Right cardiac atrium (tissue), 5 donors: ENCODE data around the gene GNE. TPM values are rescaled to one million over a fixed set of nuclear protein-coding genes. Genes with fewer than 3 reads are reported as not detected.
"Not testable (repeated sequence)": the region's sequence is repeated elsewhere in the genome, so short reads cannot be mapped to it uniquely, and the experiment has no call there.

ENCODE experiments used
- ATAC-seq, 2 donors: fragments of 200-7000 bp; cut with Tn5 transposase; one replicate each; pipeline versions ENCODE4 v1.8.0 to v1.9.1; 2020; ENCODE audit warnings: moderate library complexity in 2 of 2, mild to moderate bottlenecking in 1 of 2
- DNase-seq, 3 donors: peaks; one replicate each; pipeline ENCODE4 v3.0.0-alpha.2; 2020
- H3K27ac ChIP-seq: one replicate; pipeline ENCODE4 v1.5.1; 2013; ENCODE audit warnings: mild to moderate bottlenecking, low read length, control low read depth, moderate library complexity
- H3K27me3 ChIP-seq: one replicate; pipeline ENCODE4 v1.6.1; 2013; ENCODE audit not compliant: control insufficient read depth, insufficient read depth
- H3K4me1 ChIP-seq: one replicate; pipeline ENCODE4 v1.6.1; 2013; ENCODE audit warnings: low read length; ENCODE audit not compliant: control insufficient read depth, insufficient read depth
- H3K4me3 ChIP-seq: one replicate; pipeline ENCODE4 v1.5.1; 2013; ENCODE audit warnings: low read length, control low read depth
- H3K9me3 ChIP-seq: one replicate; pipeline ENCODE4 v1.6.1; 2013; ENCODE audit warnings: low read length; ENCODE audit not compliant: control insufficient read depth
- WGBS: extraction: QIAGEN DNeasy Blood & Tissue Kit; methylation state at CpG from one replicate; pipeline ENCODE4 v1.1.7; 2013; 5-methylcytosine and 5-hydroxymethylcytosine counted together
- intact Hi-C, 4 donors: fragments of 100-400 bp; cut with DNase I; formaldehyde crosslinking; loops; one replicate each; pipeline versions ENCODE4 v1.11.0 to v1.14.0; 2022 to 2023
- long read RNA-seq, 4 donors: library from polyadenylated mRNA; unstranded; transcript quantifications; one replicate each; pipeline ENCODE4 v2.0.0, GENCODE V29; 2020 to 2021
- polyA plus RNA-seq: library from polyadenylated mRNA; stranded (reverse); fragments of 200-250 nt; gene quantifications from one replicate; pipeline ENCODE4 v1.2.3, GENCODE V29; 2013
- total RNA-seq, 4 donors: library from RNA; stranded (reverse); fragmentation: NEBNext Ultra II Directional; extraction: Animal tissue kit (Norgen Biotek cat#: 25700); gene quantifications; one replicate each; pipeline ENCODE4 v1.2.1, GENCODE V29; 2021
- donor health status: healthy with polysubstance abuse.
- donor health status: DM: no; HTN: yes; CAD: no.
- donor health status: DM: no; HTN: no; CAD: no.
- donor health status: DM: no; HTN: yes; CAD: no; lungs with severe emphysema.
- donor health status: DM: yes; HTN: yes; CAD: no.

The GNE gene, protein sequence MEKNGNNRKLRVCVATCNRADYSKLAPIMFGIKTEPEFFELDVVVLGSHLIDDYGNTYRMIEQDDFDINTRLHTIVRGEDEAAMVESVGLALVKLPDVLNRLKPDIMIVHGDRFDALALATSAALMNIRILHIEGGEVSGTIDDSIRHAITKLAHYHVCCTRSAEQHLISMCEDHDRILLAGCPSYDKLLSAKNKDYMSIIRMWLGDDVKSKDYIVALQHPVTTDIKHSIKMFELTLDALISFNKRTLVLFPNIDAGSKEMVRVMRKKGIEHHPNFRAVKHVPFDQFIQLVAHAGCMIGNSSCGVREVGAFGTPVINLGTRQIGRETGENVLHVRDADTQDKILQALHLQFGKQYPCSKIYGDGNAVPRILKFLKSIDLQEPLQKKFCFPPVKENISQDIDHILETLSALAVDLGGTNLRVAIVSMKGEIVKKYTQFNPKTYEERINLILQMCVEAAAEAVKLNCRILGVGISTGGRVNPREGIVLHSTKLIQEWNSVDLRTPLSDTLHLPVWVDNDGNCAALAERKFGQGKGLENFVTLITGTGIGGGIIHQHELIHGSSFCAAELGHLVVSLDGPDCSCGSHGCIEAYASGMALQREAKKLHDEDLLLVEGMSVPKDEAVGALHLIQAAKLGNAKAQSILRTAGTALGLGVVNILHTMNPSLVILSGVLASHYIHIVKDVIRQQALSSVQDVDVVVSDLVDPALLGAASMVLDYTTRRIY
- 10 to 100 TPM; 12.1 to 16.7 (median 14.8) TPM for total RNA-seq
- 7.7 TPM for polyA plus RNA-seq
- long read RNA-seq, donor 1, full-length matches to known transcripts: 2 of 5 reads
- long read RNA-seq, donor 1, partial matches to known transcripts: 0 of 5 reads
- long read RNA-seq, donor 1, other reads (novel, unspliced or antisense): 3 of 5 reads
- long read RNA-seq, donor 2, partial matches to known transcripts: 1 of 1 reads
- long read RNA-seq, donor 2, other reads (novel, unspliced or antisense): 0 of 1 reads
- long read RNA-seq, donor 3, full-length matches to known transcripts: 9 of 17 reads
- long read RNA-seq, donor 3, partial matches to known transcripts: 3 of 17 reads
- long read RNA-seq, donor 3, other reads (novel, unspliced or antisense): 5 of 17 reads
- long read RNA-seq, donor 4, partial matches to known transcripts: 1 of 1 reads
- long read RNA-seq, donor 4, other reads (novel, unspliced or antisense): 0 of 1 reads

- Histone ChIP-seq H3K9me3 (no peaks in the 10 kb centered on the region), H3K27ac (peak within 1 kb of the TSS; percentile 87), H3K27me3 (no peaks in the 10 kb centered on the region), H3K4me1 (no peaks in the 10 kb centered on the region), H3K4me3 (peak within 1 kb of the TSS; percentile 82)
- 1% methylated on average over 73 of the region's 73 CpGs for WGBS
- intact Hi-C loops: loop anchor here in 2 of 4 donors (10.0 kb wide), 1 partner anchor 66 kb away; no protein-coding TSS in a partner anchor
- ATAC-seq: peak; percentile 99
- DNase-seq: peak; percentile 99 to 100 (median 99)
Measured at GRCh38 chr9:36258208-36258995, at the start of gene GNE. Gene GNE (minus strand): TSS chr9:36258448. CDS start chr9:36249355, 9,093 bp downstream.

- Histone ChIP-seq H3K27me3 (no peaks in the 10 kb centered on the region), H3K4me1 (no peaks in the 10 kb centered on the region), H3K9me3 (no peaks in the 10 kb centered on the region), H3K27ac (no peak overlapping the region), H3K4me3 (no peak overlapping the region)
- intact Hi-C loops: no loop called here
- DNase-seq: no peak
- 64% methylated on average over 8 of the region's 8 CpGs for WGBS
- ATAC-seq: peak in 1 of 2 donors; percentile 36
Measured at GRCh38 chr9:36306471-36307306, 48.4 kb upstream of the GNE start.

DNA sequence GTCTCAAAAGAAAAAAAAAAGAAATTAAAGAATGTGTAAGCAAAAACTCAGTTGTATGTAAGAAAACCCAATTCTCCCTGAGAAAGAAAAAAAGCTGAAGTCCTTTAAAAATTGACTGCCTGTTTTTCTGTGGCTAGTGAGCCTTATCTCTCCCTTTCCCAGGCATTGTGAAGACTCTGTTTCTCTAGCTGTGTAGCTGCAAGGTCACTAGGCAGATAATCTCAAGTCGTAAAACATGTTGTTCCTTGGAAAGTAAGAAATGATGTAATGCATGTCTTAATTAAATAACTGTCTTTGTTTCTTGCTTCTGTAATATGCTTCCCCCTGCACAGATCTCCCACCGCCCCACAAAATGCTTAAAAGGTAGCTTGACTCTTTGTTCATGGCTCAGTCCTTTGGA lies 46.1 kb upstream of the GNE start:
- DNase-seq, ATAC-seq, H3K9me3 ChIP-seq, H3K27me3 ChIP-seq, H3K27ac ChIP-seq, H3K4me1 ChIP-seq, H3K4me3 ChIP-seq, intact Hi-C loops: not testable (repeated sequence)
- 61% methylated on average over 2 of the region's 2 CpGs for WGBS

DNA sequence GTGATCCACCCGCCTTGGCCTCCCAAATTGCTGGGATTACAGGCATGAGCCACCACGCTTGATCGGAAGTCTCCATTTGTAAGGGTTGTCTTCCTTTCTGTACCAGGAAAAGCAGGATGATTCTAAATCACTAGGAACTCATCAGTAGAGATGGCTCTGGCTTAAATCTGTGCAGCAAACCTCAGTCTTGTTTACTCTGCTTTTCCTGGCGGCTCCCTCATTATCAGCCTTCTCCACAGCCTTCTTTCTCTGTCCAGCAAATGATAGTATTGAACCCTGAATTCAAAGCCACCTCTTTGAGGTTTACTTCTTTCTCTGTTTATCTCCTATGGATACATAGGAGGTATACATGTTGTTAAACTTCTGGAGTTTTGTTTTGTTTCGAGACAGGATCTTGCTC lies 43.0 kb upstream of the GNE start:
- H3K27ac ChIP-seq: no peak overlapping the region
- 96% methylated on average over 5 of the region's 5 CpGs for WGBS

GRCh38 chr9:36298566-36298965 lies 40.3 kb upstream of the GNE start:
- Histone ChIP-seq H3K27ac (no peak overlapping the region), H3K9me3 (no peaks in the 10 kb centered on the region), H3K4me1 (no peaks in the 10 kb centered on the region), H3K27me3 (no peaks in the 10 kb centered on the region), H3K4me3 (no peak overlapping the region)
- 75% methylated on average over 3 of the region's 3 CpGs for whole genome bisulfite sequencing
- intact Hi-C loops: no loop called here
- DNase-seq (no peak), ATAC-seq (no peak)

More for the DNA sequence above, 43.0 kb upstream of the GNE start:
- no peak for ATAC-seq
- H3K4me1 ChIP-seq: no peaks in the 10 kb centered on the region
- H3K27me3 ChIP-seq: no peaks in the 10 kb centered on the region
- intact Hi-C loops: no loop called here
- no peak for DNase-seq
- no peaks in the 10 kb centered on the region for H3K9me3 ChIP-seq
- H3K4me3 ChIP-seq: no peak overlapping the region

GRCh38 chr9:36297798-36298197 lies 39.5 kb upstream of the GNE start:
- no peak overlapping the region for H3K4me3 ChIP-seq
- H3K9me3 ChIP-seq: no peaks in the 10 kb centered on the region
- no peak for DNase-seq
- H3K4me1 ChIP-seq: no peaks in the 10 kb centered on the region
- H3K27ac ChIP-seq: no peak overlapping the region
- intact Hi-C loops: no loop called here
- 96% methylated on average over 2 of the region's 2 CpGs for WGBS
- no peaks in the 10 kb centered on the region for H3K27me3 ChIP-seq
- no peak for ATAC-seq

- WGBS: 99% methylated on average over 3 of the region's 3 CpGs
- intact Hi-C loops, H3K4me3 ChIP-seq, DNase-seq, H3K4me1 ChIP-seq, H3K27ac ChIP-seq, H3K9me3 ChIP-seq, H3K27me3 ChIP-seq, ATAC-seq: not testable (repeated sequence)
Measured at GRCh38 chr9:36294996-36295395, 36.7 kb upstream of the GNE start.

- intact Hi-C loops: no loop called here
- Histone ChIP-seq H3K9me3 (no peaks in the 10 kb centered on the region), H3K4me1 (no peaks in the 10 kb centered on the region), H3K4me3 (no peak overlapping the region), H3K27ac (no peak overlapping the region), H3K27me3 (no peaks in the 10 kb centered on the region)
- DNase-seq (no peak), ATAC-seq (no peak)
- 83% methylated on average over 5 of the region's 5 CpGs for WGBS
Measured at GRCh38 chr9:36293918-36294317, 35.7 kb upstream of the GNE start.

- no peak overlapping the region for H3K4me3 ChIP-seq
- H3K27me3 ChIP-seq: no peaks in the 10 kb centered on the region
- ATAC-seq (no peak), DNase-seq (no peak)
- no peaks in the 10 kb centered on the region for H3K4me1 ChIP-seq
- WGBS: 85% methylated on average over 7 of the region's 7 CpGs
- H3K9me3 ChIP-seq: no peaks in the 10 kb centered on the region
- H3K27ac ChIP-seq: no peak overlapping the region
- intact Hi-C loops: no loop called here
Measured at GRCh38 chr9:36293171-36293570, 34.9 kb upstream of the GNE start.
